GM18861 (cell line): ENCODE results near the gene DOCK3.
"Not testable (repeated sequence)": the region's sequence is repeated elsewhere in the genome, so short reads cannot be mapped to it uniquely, and the experiment has no call there.

ENCODE experiments used
- ATAC-seq: cut with Tn5 transposase; IDR thresholded peaks from one replicate; pipeline ENCODE4 v1.9.1; 2021; ENCODE audit not compliant: unreplicated experiment

DOCK3 gene

GRCh38 chr3:51380601-51381332 lies 706.0 kb downstream of the DOCK3 start:
- ATAC-seq = no peak

- ATAC-seq = no peak
Observed at GRCh38 chr3:51381333-51381705, 706.6 kb downstream of the DOCK3 start.

- no peak for ATAC-seq
Observed at GRCh38 chr3:51382076-51382745, 707.5 kb downstream of the DOCK3 start.

GRCh38 chr3:51382947-51383578 lies 708.3 kb downstream of the DOCK3 start:
- ATAC-seq = no peak

GRCh38 chr3:51384055-51384725 lies 709.5 kb downstream of the DOCK3 start:
- no peak for ATAC-seq

- ATAC-seq = peak; percentile 89
Observed at GRCh38 chr3:51384726-51385473, 710.2 kb downstream of the DOCK3 start, which contains the start of gene MANF. Gene MANF, plus strand, starts transcription at chr3:51385291. Its CDS starts 52 bp downstream, at chr3:51385343.

GRCh38 chr3:51385621-51386091 lies 710.9 kb downstream of the DOCK3 start:
- no peak for ATAC-seq

GRCh38 chr3:51386159-51386851 lies 711.6 kb downstream of the DOCK3 start:
- ATAC-seq = no peak

- ATAC-seq = no peak
Observed at GRCh38 chr3:51386852-51387229, 712.1 kb downstream of the DOCK3 start.

- ATAC-seq = not testable (repeated sequence)
Observed at GRCh38 chr3:51387281-51387680, 712.6 kb downstream of the DOCK3 start.

GRCh38 chr3:51388286-51389029 lies 713.7 kb downstream of the DOCK3 start:
- ATAC-seq = no peak

- no peak for ATAC-seq
Observed at GRCh38 chr3:51389423-51390183, 714.9 kb downstream of the DOCK3 start.

- ATAC-seq = no peak
Observed at GRCh38 chr3:51390246-51391074, 715.7 kb downstream of the DOCK3 start.

- ATAC-seq = peak; percentile 93
Observed at GRCh38 chr3:51391075-51391565, 716.4 kb downstream of the DOCK3 start, which contains the start of gene RBM15B. Gene RBM15B, plus strand, starts transcription at chr3:51391285. Its CDS starts 115 bp downstream, at chr3:51391400.

GRCh38 chr3:51391566-51392354 lies 717.0 kb downstream of the DOCK3 start:
- ATAC-seq = peak; percentile 4

GRCh38 chr3:51392355-51393133 lies 717.8 kb downstream of the DOCK3 start:
- no peak for ATAC-seq
